Hepatocyte (in vitro differentiated cells): Measurements from ENCODE around the gene HS6ST1. TPM values are rescaled to one million over a fixed set of nuclear protein-coding genes. Genes with fewer than 3 reads are reported as not detected.

Source experiments
- DNase-seq: peaks from one replicate; pipeline ENCODE4 v3.0.0-alpha.2; 2016; ENCODE audit warnings: low spot score
- H2AFZ ChIP-seq: fragments of 200-600 bp; sonication (generic); 2 replicates; pipeline ENCODE4 v1.6.0; 2016; ENCODE audit warnings: antibody characterized with exemption, mild to moderate bottlenecking
- H3K27ac ChIP-seq: fragments of 200-600 bp; sonication (generic); 2 replicates; pipeline ENCODE4 v1.5.1; 2016; ENCODE audit warnings: mild to moderate bottlenecking
- H3K27me3 ChIP-seq: fragments of 200-600 bp; sonication (generic); 2 replicates; pipeline ENCODE4 v1.6.1; 2016
- H3K36me3 ChIP-seq: fragments of 200-600 bp; sonication (generic); replicated peaks from 2 replicates; pipeline ENCODE4 v1.5.1; 2016; ENCODE audit warnings: low read depth; ENCODE audit not compliant: insufficient read depth
- H3K4me1 ChIP-seq: fragments of 200-600 bp; sonication (generic); 2 replicates; pipeline ENCODE4 v1.5.1; 2016; ENCODE audit warnings: mild to moderate bottlenecking, moderate library complexity; ENCODE audit not compliant: insufficient read depth
- H3K4me2 ChIP-seq: fragments of 200-600 bp; sonication (generic); 2 replicates; pipeline ENCODE4 v1.6.0; 2016
- H3K4me3 ChIP-seq: fragments of 200-600 bp; sonication (generic); 2 replicates; pipeline ENCODE4 v1.5.1; 2016; ENCODE audit warnings: mild to moderate bottlenecking
- H3K79me2 ChIP-seq: fragments of 200-600 bp; sonication (generic); 2 replicates; pipeline ENCODE4 v1.6.0; 2017; ENCODE audit warnings: mild to moderate bottlenecking
- H3K9me2 ChIP-seq: fragments of 200-600 bp; sonication (generic); replicated peaks from 2 replicates; pipeline ENCODE4 v1.6.0; 2017; ENCODE audit warnings: mild to moderate bottlenecking; ENCODE audit not compliant: insufficient read depth
- H3K9me3 ChIP-seq: fragments of 200-600 bp; sonication (generic); 2 replicates; pipeline ENCODE4 v1.5.1; 2016; ENCODE audit warnings: low read depth, mild to moderate bottlenecking
- H4K20me1 ChIP-seq: fragments of 200-600 bp; sonication (generic); 2 replicates; pipeline ENCODE4 v1.6.0; 2016; ENCODE audit warnings: mild to moderate bottlenecking; ENCODE audit not compliant: insufficient read depth, poor library complexity, severe bottlenecking
- CTCF ChIP-seq: fragments of 200-600 bp; sonication (generic); IDR thresholded peaks from 2 replicates; pipeline ENCODE4 v1.5.1; 2016; ENCODE audit warnings: antibody characterized with exemption, mild to moderate bottlenecking; ENCODE audit not compliant: poor library complexity
- EZH2 ChIP-seq: fragments of 200-600 bp; sonication (generic); IDR thresholded peaks from 2 replicates; pipeline ENCODE4 v1.6.1; 2016; ENCODE audit warnings: antibody characterized with exemption, mild to moderate bottlenecking, borderline replicate concordance
- EZH2phosphoT487 ChIP-seq: fragments of 200-600 bp; sonication (generic); IDR thresholded peaks from one replicate; pipeline ENCODE4 v1.6.1; 2018; ENCODE audit warnings: antibody characterized with exemption, mild to moderate bottlenecking, low read depth, moderate library complexity; ENCODE audit not compliant: unreplicated experiment, severe bottlenecking
- WGBS: methylation state at CpG from one replicate; pipeline ENCODE4 v1.1.6; 2016; ENCODE audit warnings: low lambda C conversion rate; ENCODE audit errors: missing lambda C conversion rate; 5-methylcytosine and 5-hydroxymethylcytosine counted together
- polyA plus RNA-seq: library from polyadenylated mRNA; unstranded; fragments of >200 nt; fragmentation: Nextera tagmentation; extraction: Ambion mirVana; gene quantifications from 2 replicates; pipeline ENCODE4 v1.2.1, GENCODE V29; 2016
- total RNA-seq: library from RNA; depleted of rRNA; stranded (reverse); fragments of >200 nt; gene quantifications from 2 replicates; pipeline ENCODE4 v1.2.3, GENCODE V29; 2014

HS6ST1 gene
- total and polyA plus RNA-seq, 2 experiments from 2014 or later, result 46.7 to 48.3 TPM

GRCh38 chr2:128260239-128261138, 58.2 kb downstream of the HS6ST1 start:
- Histone ChIP-seq H3K27me3 (no peaks in the 10 kb centered on the region), H4K20me1 (no peaks in the 10 kb centered on the region), H3K36me3 (no peaks in the 10 kb centered on the region), H3K79me2 (no peaks in the 10 kb centered on the region), H3K9me3 (no peaks in the 10 kb centered on the region), H3K27ac (peak overlapping the region; percentile 81), H3K4me2 (peak overlapping the region; percentile 55), H3K4me3 (no peak overlapping the region), H3K4me1 (peaks cover 6% of the 10 kb centered on the region), H3K9me2 (no peaks in the 10 kb centered on the region), H2AFZ (peak overlapping the region; percentile 70)
- TF ChIP-seq EZH2 (no peak), CTCF (peak; percentile 19)
- peak; percentile 90 for DNase-seq
- WGBS, result 37% methylated on average over 24 of the region's 24 CpGs

- no peaks in the 10 kb centered on the region for H3K36me3 ChIP-seq
- 94% methylated on average over 4 of the region's 5 CpGs for WGBS
- H3K4me1 ChIP-seq, result peaks cover 6% of the 10 kb centered on the region
- H3K4me3 ChIP-seq, result no peak overlapping the region
- no peak overlapping the region for H3K27ac ChIP-seq
- no peaks in the 10 kb centered on the region for H3K9me2 ChIP-seq
- H3K27me3 ChIP-seq, result no peaks in the 10 kb centered on the region
- no peak for TF ChIP-seq EZH2phosphoT487
- TF ChIP-seq EZH2, result no peak
- TF ChIP-seq CTCF, result no peak
- H3K79me2 ChIP-seq, result no peaks in the 10 kb centered on the region
- no peak overlapping the region for H3K4me2 ChIP-seq
- DNase-seq, result no peak
- no peak overlapping the region for H2AFZ ChIP-seq
- no peaks in the 10 kb centered on the region for H4K20me1 ChIP-seq
- no peaks in the 10 kb centered on the region for H3K9me3 ChIP-seq
Observed at GRCh38 chr2:128259585-128259984, 59.1 kb downstream of the HS6ST1 start.

GRCh38 chr2:128258218-128258617, 60.5 kb downstream of the HS6ST1 start:
- Histone ChIP-seq H3K9me3 (no peaks in the 10 kb centered on the region), H3K4me1 (peaks cover 6% of the 10 kb centered on the region), H3K27ac (no peak overlapping the region), H3K4me3 (no peak overlapping the region), H3K79me2 (no peaks in the 10 kb centered on the region), H3K4me2 (no peak overlapping the region), H3K27me3 (no peaks in the 10 kb centered on the region), H2AFZ (no peak overlapping the region), H3K9me2 (no peaks in the 10 kb centered on the region), H4K20me1 (no peaks in the 10 kb centered on the region), H3K36me3 (no peaks in the 10 kb centered on the region)
- TF ChIP-seq CTCF, result no peak
- WGBS, result 91% methylated on average over 6 of the region's 6 CpGs
- no peak for DNase-seq
